Measurements from ENCODE around the gene DEXI.

DNA sequence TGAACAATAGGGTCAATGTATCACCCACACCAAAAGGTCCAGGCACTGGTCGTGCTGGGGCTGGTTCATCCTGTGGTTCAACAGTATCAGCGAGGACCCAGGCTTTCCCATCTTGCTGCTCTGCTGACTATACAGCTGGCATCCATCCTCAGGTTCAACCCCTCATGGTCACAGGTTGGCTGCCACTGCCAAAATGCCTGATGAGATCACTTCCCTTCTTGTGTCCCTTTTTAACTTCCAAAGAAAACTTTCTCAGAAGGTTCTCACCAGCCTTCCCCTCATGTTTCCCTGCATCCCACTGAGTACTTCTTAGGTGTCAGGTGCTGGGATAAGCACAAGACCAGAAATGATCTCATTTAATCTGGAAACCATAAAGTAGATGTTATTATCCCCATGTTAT is 27.8 kb upstream of the DEXI start:
- TF ChIP-seq FOXK2 (IDR thresholded peaks at IDR 0.05) (no peak), SP1 (IDR thresholded peaks at IDR 0.05) (no peak), ARNT (IDR thresholded peaks at IDR 0.05) (no peak), ZNF384 (IDR thresholded peaks at IDR 0.05) (no peak), BHLHE40 (IDR thresholded peaks at IDR 0.05; ENCODE audit: borderline replicate concordance) (no peak)
